ENCODE data around the gene TEAD4.

TEAD4 gene

GRCh38 chr12:3036901-3037600, 77.9 kb downstream of the TEAD4 start:
- Mint-ChIP-seq H3K36me3 (ENCODE audit: low read depth) (no peaks in the 10 kb centered on the region), H3K27ac (no peak overlapping the region), H3K4me3 (no peak overlapping the region), H3K9me3 (no peaks in the 10 kb centered on the region), H3K27me3 (peaks cover 14% of the 10 kb centered on the region), H3K4me1 (ENCODE audit: low read depth) (no peaks in the 10 kb centered on the region)
- DNase-seq, result no peak

DNA sequence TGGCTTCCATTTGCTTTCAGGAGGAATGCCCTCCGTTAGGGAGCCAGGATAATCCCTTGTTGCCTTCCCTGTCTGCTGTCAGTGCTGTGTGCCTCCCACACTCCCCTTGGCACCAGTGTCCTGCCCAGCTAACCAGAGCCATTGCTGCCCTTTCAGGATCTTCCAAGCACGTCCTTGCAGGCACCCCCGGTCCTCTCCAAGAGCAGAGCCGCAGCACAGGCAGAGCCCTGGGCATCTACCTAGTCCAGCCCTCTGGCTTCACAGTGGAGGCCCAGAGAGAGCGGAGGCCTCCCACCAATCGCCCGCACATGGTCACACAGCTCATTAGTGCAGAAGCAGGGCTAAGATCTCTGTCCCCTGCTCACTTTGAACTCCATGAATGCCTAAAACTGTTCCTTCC, 79.0 kb downstream of the TEAD4 start:
- Mint-ChIP-seq H3K27ac (no peak overlapping the region), H3K4me3 (no peak overlapping the region), H3K36me3 (ENCODE audit: low read depth) (no peaks in the 10 kb centered on the region), H3K4me1 (ENCODE audit: low read depth) (no peaks in the 10 kb centered on the region), H3K9me3 (no peaks in the 10 kb centered on the region), H3K27me3 (peaks cover 26% of the 10 kb centered on the region)
- DNase-seq, result no peak

DNA sequence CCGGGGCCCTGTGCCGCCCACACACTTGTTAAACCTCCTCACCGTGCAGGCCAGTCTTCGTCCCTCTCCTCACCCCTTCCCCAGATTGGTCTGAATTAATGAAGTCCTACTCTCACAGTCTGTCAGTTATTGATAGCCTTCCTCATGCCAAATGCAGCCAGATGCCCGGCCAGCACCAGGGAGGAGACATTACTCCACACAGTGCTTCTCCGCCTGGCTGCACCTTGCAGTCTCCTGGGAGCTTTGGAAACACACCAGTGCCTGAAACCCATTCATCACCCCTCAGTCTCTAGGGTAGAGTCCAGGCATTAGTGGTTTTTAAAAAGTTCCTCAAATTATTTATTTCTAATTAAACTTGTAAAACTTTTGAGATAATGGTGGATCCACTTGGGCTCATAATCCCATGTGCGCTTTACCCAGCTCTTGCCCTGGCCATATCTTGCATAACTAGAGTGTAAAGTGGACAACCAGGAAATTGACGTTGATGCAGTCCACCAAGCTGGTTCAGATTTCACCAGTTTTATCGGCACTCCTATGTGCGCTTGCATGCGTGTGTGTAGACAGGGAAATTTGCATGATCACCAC, 79.8 kb downstream of the TEAD4 start:
- no peak for DNase-seq
- Mint-ChIP-seq H3K4me3 (no peak overlapping the region), H3K4me1 (ENCODE audit: low read depth) (no peaks in the 10 kb centered on the region), H3K36me3 (ENCODE audit: low read depth) (no peaks in the 10 kb centered on the region), H3K9me3 (no peaks in the 10 kb centered on the region), H3K27ac (no peak overlapping the region), H3K27me3 (peaks cover 28% of the 10 kb centered on the region)

GRCh38 chr12:3040026-3040656, 80.9 kb downstream of the TEAD4 start:
- Mint-ChIP-seq H3K9me3 (no peaks in the 10 kb centered on the region), H3K27me3 (peaks cover 34% of the 10 kb centered on the region), H3K4me3 (no peak overlapping the region), H3K4me1 (ENCODE audit: low read depth) (no peaks in the 10 kb centered on the region), H3K27ac (no peak overlapping the region), H3K36me3 (ENCODE audit: low read depth) (no peaks in the 10 kb centered on the region)
- DNase-seq, result no peak

GRCh38 chr12:3040663-3041544, 81.7 kb downstream of the TEAD4 start:
- DNase-seq, result no peak
- Mint-ChIP-seq H3K36me3 (ENCODE audit: low read depth) (no peaks in the 10 kb centered on the region), H3K4me1 (ENCODE audit: low read depth) (no peaks in the 10 kb centered on the region), H3K4me3 (no peak overlapping the region), H3K9me3 (no peaks in the 10 kb centered on the region), H3K27ac (no peak overlapping the region), H3K27me3 (peaks cover 35% of the 10 kb centered on the region)

DNA sequence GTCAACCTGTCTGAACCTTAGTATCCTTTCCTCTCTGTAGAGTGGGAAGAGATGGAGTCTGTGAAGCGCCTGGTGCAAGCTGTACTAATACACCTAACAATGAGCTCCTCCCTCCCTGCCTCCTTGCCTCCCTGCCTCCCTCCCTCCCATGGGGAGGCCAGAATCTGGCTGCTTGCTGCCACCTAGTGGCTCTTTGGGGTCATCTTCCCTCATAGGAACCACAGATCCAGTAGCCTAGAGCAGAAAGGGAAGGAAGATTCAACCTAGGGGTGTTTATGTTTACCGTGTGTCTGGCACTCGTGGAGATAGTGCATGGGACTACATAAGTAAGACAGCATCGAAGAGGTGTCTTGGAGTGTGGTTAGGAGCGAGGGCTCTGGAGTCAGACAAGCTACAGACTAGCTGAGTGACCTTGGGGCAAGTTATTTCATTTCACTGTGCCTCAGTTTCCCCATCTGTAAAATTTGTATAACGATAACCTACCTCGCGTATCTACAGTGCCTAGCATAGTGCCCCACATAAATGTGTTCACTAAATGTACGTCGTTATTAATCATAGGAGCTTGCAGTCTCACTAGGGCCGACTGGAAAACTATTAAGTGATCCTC, 82.5 kb downstream of the TEAD4 start:
- Mint-ChIP-seq H3K27me3 (peaks cover 35% of the 10 kb centered on the region), H3K27ac (no peak overlapping the region), H3K4me1 (ENCODE audit: low read depth) (no peaks in the 10 kb centered on the region), H3K9me3 (no peaks in the 10 kb centered on the region), H3K36me3 (ENCODE audit: low read depth) (no peaks in the 10 kb centered on the region), H3K4me3 (no peak overlapping the region)
- peak; percentile 52 for DNase-seq

GRCh38 chr12:3042394-3042793, 83.2 kb downstream of the TEAD4 start:
- Mint-ChIP-seq H3K36me3 (ENCODE audit: low read depth) (no peaks in the 10 kb centered on the region), H3K27me3 (peaks cover 36% of the 10 kb centered on the region), H3K4me1 (ENCODE audit: low read depth) (no peaks in the 10 kb centered on the region), H3K9me3 (no peaks in the 10 kb centered on the region), H3K27ac (no peak overlapping the region), H3K4me3 (no peak overlapping the region)
- no peak for DNase-seq

GRCh38 chr12:3042826-3043225, 83.6 kb downstream of the TEAD4 start:
- no peaks in the 10 kb centered on the region for H3K36me3 Mint-ChIP-seq (ENCODE audit: low read depth)
- no peaks in the 10 kb centered on the region for H3K9me3 Mint-ChIP-seq
- no peak overlapping the region for H3K27ac Mint-ChIP-seq
- no peak overlapping the region for H3K4me3 Mint-ChIP-seq
- peaks cover 38% of the 10 kb centered on the region for H3K27me3 Mint-ChIP-seq
- no peak for DNase-seq
- H3K4me1 Mint-ChIP-seq (ENCODE audit: low read depth), result no peaks in the 10 kb centered on the region

DNA sequence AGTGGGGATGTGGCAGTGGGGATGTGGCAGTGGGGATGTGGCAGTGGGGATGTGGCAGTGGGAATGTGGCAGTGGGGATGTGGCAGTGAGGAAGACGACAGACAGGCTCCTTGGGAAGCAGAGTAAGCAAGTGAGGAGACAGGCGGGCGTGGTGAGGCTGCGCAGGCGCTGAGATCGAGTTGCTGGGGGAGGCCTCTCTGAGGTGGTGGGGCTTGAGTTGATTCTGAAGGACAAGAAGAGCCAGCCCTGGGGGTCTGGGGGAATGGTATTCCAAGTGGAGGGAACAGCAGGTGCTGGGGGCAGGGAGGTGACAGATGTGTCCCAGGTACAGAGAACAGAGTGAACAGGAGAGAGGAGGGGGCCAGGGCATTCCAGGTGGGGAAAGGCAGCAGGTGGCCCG, 84.2 kb downstream of the TEAD4 start:
- H3K4me1 Mint-ChIP-seq (ENCODE audit: low read depth), result no peaks in the 10 kb centered on the region
- H3K27ac Mint-ChIP-seq, result no peak overlapping the region
- no peak overlapping the region for H3K4me3 Mint-ChIP-seq
- DNase-seq, result no peak
- H3K36me3 Mint-ChIP-seq (ENCODE audit: low read depth), result no peaks in the 10 kb centered on the region
- peaks cover 38% of the 10 kb centered on the region for H3K27me3 Mint-ChIP-seq
- H3K9me3 Mint-ChIP-seq, result no peaks in the 10 kb centered on the region

GRCh38 chr12:3044141-3044630, 85.0 kb downstream of the TEAD4 start:
- Mint-ChIP-seq H3K9me3 (no peaks in the 10 kb centered on the region), H3K36me3 (ENCODE audit: low read depth) (no peaks in the 10 kb centered on the region), H3K4me3 (no peak overlapping the region), H3K27ac (no peak overlapping the region), H3K27me3 (peaks cover 38% of the 10 kb centered on the region), H3K4me1 (ENCODE audit: low read depth) (no peaks in the 10 kb centered on the region)
- DNase-seq, result no peak

GRCh38 chr12:3045494-3045893, 86.3 kb downstream of the TEAD4 start:
- no peak overlapping the region for H3K27ac Mint-ChIP-seq
- H3K9me3 Mint-ChIP-seq, result no peaks in the 10 kb centered on the region
- H3K4me3 Mint-ChIP-seq, result no peak overlapping the region

GRCh38 chr12:3045989-3046388, 86.8 kb downstream of the TEAD4 start:
- no peak for DNase-seq
- Mint-ChIP-seq H3K27me3 (peaks cover 41% of the 10 kb centered on the region), H3K9me3 (no peaks in the 10 kb centered on the region), H3K4me3 (no peak overlapping the region), H3K27ac (no peak overlapping the region), H3K4me1 (ENCODE audit: low read depth) (no peaks in the 10 kb centered on the region), H3K36me3 (ENCODE audit: low read depth) (no peaks in the 10 kb centered on the region)

More at GRCh38 chr12:3045494-3045893, 86.3 kb downstream of the TEAD4 start:
- H3K27me3 Mint-ChIP-seq, result peaks cover 41% of the 10 kb centered on the region
- no peaks in the 10 kb centered on the region for H3K36me3 Mint-ChIP-seq (ENCODE audit: low read depth)
- DNase-seq, result no peak
- no peaks in the 10 kb centered on the region for H3K4me1 Mint-ChIP-seq (ENCODE audit: low read depth)

DNA sequence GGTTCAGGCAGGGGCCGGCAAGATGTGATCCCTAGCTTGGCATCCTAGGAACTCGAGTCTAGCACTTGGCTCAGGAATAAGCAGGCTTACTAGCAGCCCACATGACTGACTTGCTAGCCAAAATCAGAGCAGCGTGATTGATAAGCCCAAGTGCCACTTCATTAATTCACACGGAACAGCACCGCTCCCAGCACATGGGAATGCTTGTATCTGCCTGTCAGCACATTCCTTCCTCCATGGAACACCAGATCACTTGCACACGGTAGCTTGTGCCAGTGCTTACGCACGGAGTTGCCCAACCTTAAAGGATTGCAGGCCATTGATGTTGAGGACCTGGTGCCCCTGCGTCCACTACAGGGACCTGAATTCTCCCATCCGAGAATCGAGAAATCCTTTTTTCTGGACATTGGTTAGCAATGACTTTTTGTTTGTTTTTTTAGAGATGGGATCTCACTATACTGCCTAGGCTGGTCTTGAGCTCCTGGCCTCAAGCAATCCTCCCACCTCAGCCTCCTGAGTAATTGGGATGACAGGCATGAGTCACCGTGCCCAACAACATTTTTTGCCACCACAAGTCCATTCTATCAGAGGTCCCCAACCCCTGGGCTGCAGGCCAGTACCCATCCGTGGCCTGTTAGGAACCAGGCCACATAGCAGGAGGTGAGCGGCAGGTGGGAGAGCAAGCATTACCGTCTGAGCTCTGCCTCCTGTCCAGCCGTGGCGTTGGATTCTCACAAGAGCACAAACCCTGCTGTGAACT, 87.4 kb downstream of the TEAD4 start:
- DNase-seq, result no peak
- Mint-ChIP-seq H3K27ac (no peak overlapping the region), H3K4me1 (ENCODE audit: low read depth) (no peaks in the 10 kb centered on the region), H3K9me3 (no peaks in the 10 kb centered on the region), H3K27me3 (peaks cover 44% of the 10 kb centered on the region), H3K36me3 (ENCODE audit: low read depth) (no peaks in the 10 kb centered on the region), H3K4me3 (no peak overlapping the region)

Measured in activated T-cell treated with anti-CD3 and anti-CD28 coated beads, Interleukin-2, amount 50 U/mL, for 24 hours (primary cell).